ENCODE results near the gene ZBTB7C.

ZBTB7C gene

DNA sequence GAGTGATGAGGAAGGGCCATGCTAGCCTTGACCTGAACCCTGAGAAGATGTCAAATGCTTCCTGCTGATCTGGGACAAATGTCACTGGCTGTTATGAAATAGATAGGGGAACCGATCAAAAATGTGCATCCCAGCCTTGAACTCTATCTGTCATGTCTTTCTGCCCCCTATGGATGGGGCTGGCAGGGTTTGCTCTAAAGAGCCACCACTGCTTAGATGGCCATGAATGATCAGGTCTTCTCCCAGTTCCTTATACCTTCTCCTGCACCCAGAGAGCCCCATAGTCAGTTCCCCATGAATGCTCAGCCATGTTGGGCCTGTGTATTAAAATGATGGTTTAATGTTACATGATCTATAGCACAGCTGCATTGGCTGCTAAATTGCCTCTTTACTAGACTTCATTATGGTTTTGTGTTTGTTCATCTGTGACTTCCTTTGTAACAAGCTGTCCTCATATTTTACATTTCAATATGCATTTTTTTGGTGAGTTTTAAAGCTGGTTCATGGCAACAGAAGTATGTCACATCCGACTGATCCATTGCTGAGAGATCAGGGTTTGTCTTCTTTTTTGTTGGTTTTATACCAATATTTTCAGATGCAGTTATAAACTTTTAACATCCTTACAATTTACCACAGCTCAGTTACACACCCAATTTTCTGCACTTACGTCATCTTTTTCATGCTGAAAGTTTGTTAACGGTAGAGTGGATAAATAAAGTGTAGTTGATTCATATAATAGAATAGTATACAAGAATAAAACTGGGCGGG, 422.4 kb downstream of the ZBTB7C start:
- TF ChIP-seq, protein P1, sequence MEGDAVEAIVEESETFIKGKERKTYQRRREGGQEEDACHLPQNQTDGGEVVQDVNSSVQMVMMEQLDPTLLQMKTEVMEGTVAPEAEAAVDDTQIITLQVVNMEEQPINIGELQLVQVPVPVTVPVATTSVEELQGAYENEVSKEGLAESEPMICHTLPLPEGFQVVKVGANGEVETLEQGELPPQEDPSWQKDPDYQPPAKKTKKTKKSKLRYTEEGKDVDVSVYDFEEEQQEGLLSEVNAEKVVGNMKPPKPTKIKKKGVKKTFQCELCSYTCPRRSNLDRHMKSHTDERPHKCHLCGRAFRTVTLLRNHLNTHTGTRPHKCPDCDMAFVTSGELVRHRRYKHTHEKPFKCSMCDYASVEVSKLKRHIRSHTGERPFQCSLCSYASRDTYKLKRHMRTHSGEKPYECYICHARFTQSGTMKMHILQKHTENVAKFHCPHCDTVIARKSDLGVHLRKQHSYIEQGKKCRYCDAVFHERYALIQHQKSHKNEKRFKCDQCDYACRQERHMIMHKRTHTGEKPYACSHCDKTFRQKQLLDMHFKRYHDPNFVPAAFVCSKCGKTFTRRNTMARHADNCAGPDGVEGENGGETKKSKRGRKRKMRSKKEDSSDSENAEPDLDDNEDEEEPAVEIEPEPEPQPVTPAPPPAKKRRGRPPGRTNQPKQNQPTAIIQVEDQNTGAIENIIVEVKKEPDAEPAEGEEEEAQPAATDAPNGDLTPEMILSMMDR (IDR thresholded peaks at IDR 0.05; ENCODE audit: extremely low read depth, missing control alignments), result no peak
- DNase-seq (ENCODE audit: low spot score), result no peak

- TF ChIP-seq, protein P1 (IDR thresholded peaks at IDR 0.05; ENCODE audit: extremely low read depth, missing control alignments), result no peak
- no peak for DNase-seq (ENCODE audit: low spot score)
These were observed 423.3 kb downstream of the ZBTB7C start for GRCh38 chr18:47985866-47986265.

DNA sequence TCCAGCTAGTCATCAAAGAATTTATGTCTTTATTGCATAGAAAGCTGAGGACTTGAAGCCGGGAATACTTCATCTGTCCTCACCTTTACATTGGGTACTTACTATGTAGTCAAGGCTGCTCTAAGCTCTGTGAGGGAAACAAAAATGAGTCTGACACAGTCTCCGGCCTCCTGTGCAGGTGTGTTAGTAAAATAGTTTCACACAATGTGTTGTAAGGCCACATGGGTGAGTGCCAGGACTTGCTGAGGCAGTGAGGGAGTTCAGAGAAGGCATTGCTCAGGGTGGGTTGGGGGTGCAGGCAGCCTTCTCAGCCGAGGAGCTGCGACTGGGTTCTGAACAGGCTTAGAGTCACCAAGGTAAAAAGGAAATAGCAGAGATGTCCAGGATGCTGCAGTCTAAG, 424.2 kb downstream of the ZBTB7C start:
- DNase-seq (ENCODE audit: low spot score), result no peak
- TF ChIP-seq, protein P1 (IDR thresholded peaks at IDR 0.05; ENCODE audit: extremely low read depth, missing control alignments), result no peak

DNA sequence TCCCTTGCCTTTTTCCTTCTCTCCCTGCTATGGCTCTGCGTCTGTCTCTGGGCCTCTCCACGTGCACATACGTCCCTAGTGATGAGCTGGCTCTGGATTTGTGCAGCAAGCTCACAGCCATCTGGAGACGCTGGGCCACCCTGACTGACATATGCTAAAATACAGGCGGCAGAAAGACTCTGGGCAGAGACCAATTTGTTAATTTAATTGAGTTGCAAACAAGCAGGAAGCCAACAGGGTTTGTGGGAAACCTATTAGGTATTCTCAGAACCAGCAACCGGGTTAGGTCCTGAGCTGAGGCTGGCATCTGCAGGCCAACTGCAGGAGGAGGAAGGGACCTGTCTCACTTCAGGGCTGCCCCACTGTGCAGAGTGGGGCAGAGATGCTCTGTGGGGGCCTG, 425.2 kb downstream of the ZBTB7C start:
- TF ChIP-seq, protein P1 (IDR thresholded peaks at IDR 0.05; ENCODE audit: extremely low read depth, missing control alignments), result no peak

DNA sequence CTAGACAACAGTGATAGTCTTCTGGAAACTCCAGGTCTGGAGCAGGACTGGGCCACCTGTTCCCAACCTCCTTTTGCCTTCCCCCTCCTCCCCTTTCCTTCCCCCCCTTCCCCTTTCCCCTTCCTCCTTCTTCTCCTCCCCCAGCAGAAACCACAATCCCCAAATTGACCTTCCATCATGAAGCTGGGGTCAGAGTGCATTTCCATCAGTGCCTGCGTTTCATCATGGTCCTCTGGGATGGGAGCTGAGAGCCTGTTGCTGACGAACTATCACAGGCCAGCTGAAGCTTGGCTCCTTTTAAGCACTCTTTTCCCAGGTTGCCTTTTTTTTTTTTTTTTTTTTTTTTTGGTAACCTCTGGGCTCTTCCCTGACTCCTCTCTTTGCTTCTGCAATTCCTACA, 426.1 kb downstream of the ZBTB7C start:
- TF ChIP-seq, protein P1 (IDR thresholded peaks at IDR 0.05; ENCODE audit: extremely low read depth, missing control alignments), result no peak
- DNase-seq (ENCODE audit: low spot score), result no peak

More for the DNA sequence above, 425.2 kb downstream of the ZBTB7C start:
- DNase-seq (ENCODE audit: low spot score), result no peak

DNA sequence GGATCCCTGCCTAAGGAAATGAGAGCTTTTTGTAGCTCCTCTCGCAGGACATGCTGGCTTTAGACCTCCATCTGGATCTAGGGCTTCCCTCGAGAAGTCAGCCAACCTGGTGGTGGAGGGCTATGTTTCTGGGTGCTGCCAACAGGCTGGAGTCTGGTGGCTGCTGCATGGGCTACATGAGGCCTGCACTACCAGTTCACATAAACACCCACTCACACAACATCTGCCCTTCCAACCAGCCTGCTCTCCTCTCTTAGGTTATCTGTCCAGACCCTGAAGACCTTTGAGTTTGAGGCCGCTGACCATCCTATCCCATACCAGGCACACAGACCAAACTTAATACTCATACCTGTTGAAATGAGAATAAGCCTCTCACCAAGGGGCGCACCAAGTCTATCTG, 427.4 kb downstream of the ZBTB7C start:
- TF ChIP-seq, protein P1 (IDR thresholded peaks at IDR 0.05; ENCODE audit: extremely low read depth, missing control alignments), result no peak
- DNase-seq (ENCODE audit: low spot score), result no peak

DNA sequence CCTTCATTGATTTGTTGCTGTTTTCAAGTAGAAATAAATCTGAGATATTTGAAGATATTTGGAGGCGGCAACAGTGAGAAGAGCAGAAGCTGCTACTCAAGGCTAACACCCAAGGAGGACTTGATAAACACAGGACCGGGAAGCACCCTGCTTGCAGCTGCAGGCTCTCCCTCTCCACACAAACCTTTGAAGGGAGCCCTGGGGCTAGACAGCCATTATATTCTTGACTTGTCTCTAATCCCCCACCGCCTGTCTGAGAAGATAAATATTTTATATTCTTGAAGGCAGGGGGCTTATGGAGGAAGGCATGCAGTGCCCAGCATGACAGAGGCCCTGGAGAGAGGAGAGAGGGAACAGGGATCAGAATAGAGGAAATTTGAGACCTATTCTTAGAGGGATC, 427.9 kb downstream of the ZBTB7C start:
- TF ChIP-seq, protein P1 (IDR thresholded peaks at IDR 0.05; ENCODE audit: extremely low read depth, missing control alignments), result no peak
- no peak for DNase-seq (ENCODE audit: low spot score)
